ENCODE measurements around the gene ARHGEF16.

ARHGEF16 gene

GRCh38 chr1:3469104-3469848, 14.8 kb downstream of the ARHGEF16 start:
- DNase-seq = no peak

- no peak for DNase-seq
Observed at GRCh38 chr1:3469849-3470649, 15.6 kb downstream of the ARHGEF16 start.

GRCh38 chr1:3470650-3471355, 16.3 kb downstream of the ARHGEF16 start:
- no peak for DNase-seq

GRCh38 chr1:3471356-3472087, 17.1 kb downstream of the ARHGEF16 start:
- no peak for DNase-seq

- no peak for DNase-seq
Observed at GRCh38 chr1:3472088-3472850, 17.8 kb downstream of the ARHGEF16 start.

GRCh38 chr1:3472906-3473305, 18.4 kb downstream of the ARHGEF16 start:
- no peak for DNase-seq

- no peak for DNase-seq
Observed at GRCh38 chr1:3473381-3473844, 18.9 kb downstream of the ARHGEF16 start.

- DNase-seq = no peak
Observed at GRCh38 chr1:3474016-3474415, 19.6 kb downstream of the ARHGEF16 start.

GRCh38 chr1:3474421-3474820, 20.0 kb downstream of the ARHGEF16 start:
- DNase-seq = no peak

- no peak for DNase-seq
Observed at GRCh38 chr1:3475839-3476573, 21.5 kb downstream of the ARHGEF16 start.

- no peak for DNase-seq
Observed at GRCh38 chr1:3476666-3477065, 22.2 kb downstream of the ARHGEF16 start.

GRCh38 chr1:3477241-3477995, 23.0 kb downstream of the ARHGEF16 start:
- no peak for DNase-seq

GRCh38 chr1:3478187-3478586, 23.7 kb downstream of the ARHGEF16 start:
- no peak for DNase-seq

- DNase-seq = no peak
Observed at GRCh38 chr1:3479511-3480368, 25.3 kb downstream of the ARHGEF16 start.

- DNase-seq = no peak
Observed at GRCh38 chr1:3480369-3480719, 25.9 kb downstream of the ARHGEF16 start.

- DNase-seq = no peak
Observed at GRCh38 chr1:3481046-3481445, 26.6 kb downstream of the ARHGEF16 start.

GRCh38 chr1:3481836-3482375, 27.4 kb downstream of the ARHGEF16 start:
- no peak for DNase-seq

- no peak for DNase-seq
Observed at GRCh38 chr1:3482378-3482849, 27.9 kb downstream of the ARHGEF16 start.

- no peak for DNase-seq
Observed at GRCh38 chr1:3483380-3483779, 28.9 kb downstream of the ARHGEF16 start.

Data from CD4-positive, alpha-beta T cell treated with Interleukin-4 for 1 hour (primary cell).